Choroid plexus epithelial cell (primary cell): ENCODE results near the gene COX17.

Experiments
- DNase-seq: peaks from one replicate; pipeline ENCODE4 v3.0.0-alpha.2; 2010; ENCODE audit warnings: low read depth
- H3K4me3 ChIP-seq: 2 replicates; pipeline ENCODE4 v1.5.1; 2011; ENCODE audit warnings: low read depth, mild to moderate bottlenecking, control low read depth, low read length, moderate library complexity
- TF ChIP-seq, protein P1 (sequence below): conservative IDR thresholded peaks from 2 replicates; pipeline ENCODE4 v1.5.1; 2011; ENCODE audit warnings: low read depth, mild to moderate bottlenecking, control low read depth, inconsistent platforms, low read length, moderate library complexity

COX17 gene

DNA sequence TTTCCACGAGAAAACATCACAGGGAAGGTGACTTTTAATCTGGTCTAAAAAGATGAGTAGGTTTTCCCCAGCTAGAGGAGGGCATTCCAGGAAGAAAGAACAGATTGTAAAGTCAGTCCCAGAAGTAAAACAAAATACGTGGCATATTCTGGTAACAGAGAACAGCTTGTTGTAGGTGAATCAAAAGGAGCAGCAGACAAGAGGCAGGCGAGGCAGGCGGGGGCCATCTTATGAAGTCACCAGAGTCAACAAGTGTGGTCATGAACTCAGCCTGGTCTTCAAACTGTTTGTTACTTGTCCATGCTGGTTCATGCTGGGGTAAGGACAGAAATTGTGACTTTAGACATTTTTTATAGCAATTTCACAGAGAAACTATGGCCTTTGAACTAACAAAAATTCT is 12.8 kb downstream of the COX17 start:
- TF ChIP-seq, protein P1, sequence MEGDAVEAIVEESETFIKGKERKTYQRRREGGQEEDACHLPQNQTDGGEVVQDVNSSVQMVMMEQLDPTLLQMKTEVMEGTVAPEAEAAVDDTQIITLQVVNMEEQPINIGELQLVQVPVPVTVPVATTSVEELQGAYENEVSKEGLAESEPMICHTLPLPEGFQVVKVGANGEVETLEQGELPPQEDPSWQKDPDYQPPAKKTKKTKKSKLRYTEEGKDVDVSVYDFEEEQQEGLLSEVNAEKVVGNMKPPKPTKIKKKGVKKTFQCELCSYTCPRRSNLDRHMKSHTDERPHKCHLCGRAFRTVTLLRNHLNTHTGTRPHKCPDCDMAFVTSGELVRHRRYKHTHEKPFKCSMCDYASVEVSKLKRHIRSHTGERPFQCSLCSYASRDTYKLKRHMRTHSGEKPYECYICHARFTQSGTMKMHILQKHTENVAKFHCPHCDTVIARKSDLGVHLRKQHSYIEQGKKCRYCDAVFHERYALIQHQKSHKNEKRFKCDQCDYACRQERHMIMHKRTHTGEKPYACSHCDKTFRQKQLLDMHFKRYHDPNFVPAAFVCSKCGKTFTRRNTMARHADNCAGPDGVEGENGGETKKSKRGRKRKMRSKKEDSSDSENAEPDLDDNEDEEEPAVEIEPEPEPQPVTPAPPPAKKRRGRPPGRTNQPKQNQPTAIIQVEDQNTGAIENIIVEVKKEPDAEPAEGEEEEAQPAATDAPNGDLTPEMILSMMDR = no peak
- no peak for DNase-seq
- H3K4me3 ChIP-seq = no peak overlapping the region

DNA sequence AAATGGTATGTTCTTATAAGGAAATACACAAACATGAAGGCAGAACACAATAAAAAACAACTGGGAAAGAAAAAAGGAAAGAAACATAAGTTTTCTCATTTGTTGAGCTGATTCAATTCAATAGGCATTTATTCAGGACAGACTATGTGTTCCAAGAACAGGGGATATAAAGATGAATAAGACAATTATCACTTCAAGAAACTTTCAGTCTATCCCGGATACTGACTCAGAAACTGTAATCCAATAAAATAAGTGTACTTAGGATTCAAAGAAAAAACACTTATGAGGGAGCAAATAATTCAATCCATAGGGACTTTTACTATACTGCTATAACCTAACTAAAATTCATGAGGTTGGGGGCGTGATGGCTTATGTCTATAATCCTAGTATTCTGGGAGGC is 13.3 kb downstream of the COX17 start:
- DNase-seq = no peak
- H3K4me3 ChIP-seq = no peak overlapping the region
- TF ChIP-seq, protein P1 = no peak

DNA sequence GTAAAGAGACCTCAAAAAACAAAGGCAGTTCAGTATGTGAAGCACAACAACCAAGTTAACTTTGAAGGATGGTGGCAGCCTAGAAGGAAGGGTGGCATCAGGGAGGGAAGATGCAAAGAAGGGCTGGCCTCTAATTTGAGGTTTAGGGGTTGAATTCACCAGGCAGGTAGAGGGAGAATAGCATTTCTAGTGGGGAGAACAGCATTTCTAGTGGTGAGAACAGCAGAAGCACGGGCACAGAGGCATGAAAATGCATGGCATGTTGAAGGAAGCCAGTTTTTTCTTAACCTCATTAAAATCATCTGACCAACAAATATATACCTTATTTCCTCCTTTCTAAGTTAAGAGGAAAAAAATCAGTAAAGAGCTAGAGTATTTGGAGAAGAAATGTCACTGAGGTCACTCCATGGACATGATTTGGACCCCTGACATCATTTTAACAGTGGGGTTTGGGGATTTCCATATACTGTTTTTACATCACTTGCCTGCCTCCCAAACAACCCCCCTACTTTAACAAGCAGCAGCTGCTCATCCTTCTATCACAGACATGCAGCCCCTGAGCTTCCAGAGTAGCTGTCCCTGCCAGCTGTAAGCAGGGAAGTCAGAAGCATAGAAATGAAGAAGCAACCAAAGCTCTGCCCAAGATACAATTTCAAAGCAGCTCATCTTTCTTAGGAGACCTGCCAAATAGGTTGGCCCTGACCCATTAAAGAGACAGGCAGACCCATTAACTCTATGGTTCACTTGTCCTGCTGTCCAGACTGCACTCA is 14.4 kb downstream of the COX17 start:
- peak; percentile 63 for DNase-seq

DNA sequence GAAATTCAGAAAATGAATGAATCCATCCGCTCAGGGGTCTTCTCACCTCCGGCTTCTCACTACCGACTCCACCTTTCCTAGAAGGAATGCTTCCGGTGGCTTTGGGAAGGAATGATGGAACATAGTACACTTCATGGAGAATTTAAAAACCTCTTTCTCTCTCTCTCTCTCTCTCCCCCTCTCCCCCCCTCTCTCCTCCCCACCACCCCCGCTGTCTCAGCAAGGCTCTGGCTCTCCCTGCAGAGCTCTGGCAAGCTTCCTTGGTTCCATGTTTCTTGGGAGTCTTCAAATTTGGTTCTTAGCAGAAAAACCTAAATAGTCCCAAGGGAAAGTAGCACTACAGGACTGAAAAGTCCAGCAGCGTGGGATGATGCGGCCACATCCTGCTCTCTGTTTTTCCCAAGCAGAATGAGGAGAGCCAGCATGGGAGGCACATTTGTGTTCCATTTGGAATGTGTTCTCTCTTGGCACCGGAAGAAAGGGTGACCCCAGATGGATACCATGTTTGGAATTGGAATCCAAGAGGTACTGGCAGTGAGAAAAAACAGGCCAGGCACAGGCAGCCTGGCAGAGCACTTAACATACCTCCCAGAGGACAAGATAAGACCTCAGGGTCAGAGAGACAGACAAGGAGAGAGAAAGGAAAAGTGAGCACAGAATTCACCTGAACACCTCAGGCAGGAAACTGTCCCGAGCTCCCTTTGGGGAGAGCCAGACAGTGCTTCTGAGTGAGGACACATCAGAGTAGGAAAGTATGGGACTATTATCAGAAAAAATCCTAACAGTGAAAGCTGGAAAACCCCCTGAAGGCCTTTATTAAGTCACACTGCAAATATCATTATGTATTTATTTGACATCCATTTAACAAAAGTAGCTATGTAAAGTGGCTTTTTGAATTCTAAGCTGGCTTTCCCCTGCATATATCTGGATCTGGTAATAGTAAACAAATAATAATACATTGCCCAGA is 16.4 kb downstream of the COX17 start, which contains the start of gene POPDC2:
Gene POPDC2 (minus strand): TSS at position 116 of the 967 bp plus-strand sequence. CDS start 166 bp downstream, outside the sequence.
- no peak within 1 kb of the TSS for H3K4me3 ChIP-seq
- DNase-seq = no peak
- TF ChIP-seq, protein P1 = no peak

More for the DNA sequence above, 14.4 kb downstream of the COX17 start:
- TF ChIP-seq, protein P1 = peak; percentile 25
- H3K4me3 ChIP-seq = no peak overlapping the region

DNA sequence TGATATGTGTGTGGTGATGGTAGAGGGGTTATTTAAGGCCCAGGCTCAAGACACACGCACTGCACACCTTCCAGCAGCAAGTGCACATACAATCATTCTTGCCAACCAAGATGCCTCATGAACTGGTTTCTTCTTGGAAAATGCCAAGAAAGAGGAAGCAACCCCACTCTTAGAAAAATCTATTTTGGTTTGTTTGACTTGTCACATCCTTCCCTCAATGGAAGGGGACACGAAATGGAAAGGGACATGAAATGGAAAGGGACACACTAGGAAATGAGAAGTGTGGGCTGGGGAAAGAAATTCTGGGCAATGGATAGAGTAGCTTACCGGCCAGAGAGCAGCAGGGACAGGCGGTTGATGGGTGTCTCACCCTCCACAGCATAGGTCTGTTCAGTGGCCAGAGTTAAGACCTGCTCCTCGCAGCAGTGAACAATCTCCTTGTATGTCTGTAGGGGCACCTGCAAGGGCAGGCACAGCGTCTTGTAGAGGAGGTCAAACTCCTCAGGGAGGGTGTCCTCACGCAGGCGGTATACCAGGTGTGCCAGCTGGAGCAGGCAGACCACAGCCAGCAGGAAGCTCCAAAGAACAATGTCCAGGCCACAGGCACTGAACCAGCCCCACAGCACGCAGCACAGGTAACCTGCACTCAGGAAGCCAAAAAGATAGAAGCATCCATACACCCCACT is 17.5 kb downstream of the COX17 start:
- no peak for DNase-seq
- H3K4me3 ChIP-seq = no peak overlapping the region
- TF ChIP-seq, protein P1 = no peak

DNA sequence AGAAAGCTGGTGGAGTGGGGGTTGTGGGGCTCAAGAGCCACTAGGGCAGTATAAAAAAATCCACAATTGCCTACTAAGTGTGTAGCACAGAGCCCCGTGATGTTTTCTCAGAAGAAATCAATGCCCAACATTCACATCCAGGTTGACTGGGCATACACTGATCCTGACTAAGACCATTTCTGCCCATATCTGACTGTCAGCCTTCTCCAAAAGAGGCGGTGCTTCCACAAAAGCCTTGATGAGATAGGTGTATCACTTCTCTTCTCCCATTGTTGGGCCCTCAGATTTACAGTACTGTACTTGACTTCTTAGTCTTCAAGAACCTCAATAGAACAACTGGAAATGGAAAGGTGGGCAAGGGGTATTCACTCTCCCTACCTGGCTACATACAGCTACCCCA is 18.2 kb downstream of the COX17 start:
- TF ChIP-seq, protein P1 = no peak
- DNase-seq = no peak
- no peak overlapping the region for H3K4me3 ChIP-seq
